ENCODE results near the gene CLPTM1.
"Not testable (repeated sequence)": the region's sequence is repeated elsewhere in the genome, so short reads cannot be mapped to it uniquely, and the experiment has no call there.

The CLPTM1 gene

DNA sequence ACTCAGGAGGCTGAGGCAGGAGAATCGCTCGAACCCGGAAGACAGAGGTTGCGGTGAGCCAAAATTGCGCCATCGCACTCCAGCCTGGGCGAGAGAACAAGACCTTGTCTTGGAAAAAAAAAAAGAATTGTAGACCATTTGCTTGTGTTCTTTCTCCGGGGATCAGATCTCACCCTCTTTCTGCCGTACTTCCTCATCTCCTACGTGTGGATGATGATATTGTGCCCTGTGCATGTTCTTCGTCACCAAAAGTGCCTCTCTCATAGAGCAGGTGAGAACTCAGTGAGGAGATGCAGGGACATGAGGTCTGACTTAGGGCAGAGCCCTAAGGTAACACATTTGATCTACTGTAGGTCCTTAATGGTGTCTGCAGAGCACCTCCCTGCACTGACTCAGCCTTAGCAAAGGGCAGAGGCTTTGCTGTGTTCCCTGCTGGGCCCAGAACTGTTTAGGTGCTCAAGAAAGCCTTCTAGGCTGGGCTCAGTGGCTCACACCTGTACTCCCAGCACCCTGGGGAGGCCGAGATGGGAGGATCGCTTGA is 8.1 kb upstream of the CLPTM1 start:
- DNase-seq: no peak

DNA sequence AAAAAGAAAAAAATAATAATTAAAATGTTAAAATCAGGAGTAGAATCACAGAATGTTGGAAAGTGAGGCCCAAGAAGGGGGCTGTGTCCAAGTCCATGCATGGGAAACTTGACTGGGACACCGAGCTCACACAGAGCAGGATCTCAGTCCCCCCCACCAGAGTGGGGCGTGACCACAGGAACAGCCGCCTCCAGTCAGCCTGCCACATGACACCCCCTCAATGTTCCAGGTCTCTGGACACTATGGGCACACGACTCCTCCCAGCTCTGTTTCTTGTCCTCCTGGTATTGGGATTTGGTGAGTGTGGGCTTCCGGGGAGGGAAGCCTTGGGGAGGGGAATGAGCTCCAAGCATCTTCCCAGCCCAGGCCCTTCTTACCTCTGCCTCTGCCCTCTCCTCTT is 6.9 kb upstream of the CLPTM1 start:
- DNase-seq: no peak

DNA sequence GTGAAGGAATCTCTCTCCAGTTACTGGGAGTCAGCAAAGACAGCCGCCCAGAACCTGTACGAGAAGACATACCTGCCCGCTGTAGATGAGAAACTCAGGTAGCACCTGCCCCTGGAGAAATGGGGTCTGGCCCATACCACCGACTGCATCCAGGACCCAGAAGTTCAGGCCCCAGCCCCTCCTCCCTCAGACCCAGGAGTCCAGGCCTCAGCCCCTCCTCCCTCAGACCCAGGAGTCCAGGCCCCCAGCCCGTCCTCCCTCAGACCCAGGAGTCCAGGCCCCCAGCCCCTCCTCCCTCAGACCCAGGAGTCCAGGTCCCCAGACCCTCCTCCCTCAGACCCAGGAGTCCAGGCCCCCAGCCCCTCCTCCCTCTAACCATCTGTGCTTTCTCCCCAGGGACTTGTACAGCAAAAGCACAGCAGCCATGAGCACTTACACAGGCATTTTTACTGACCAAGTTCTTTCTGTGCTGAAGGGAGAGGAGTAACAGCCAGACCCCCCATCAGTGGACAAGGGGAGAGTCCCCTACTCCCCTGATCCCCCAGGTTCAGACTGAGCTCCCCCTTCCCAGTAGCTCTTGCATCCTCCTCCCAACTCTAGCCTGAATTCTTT is 6.3 kb upstream of the CLPTM1 start:
- DNase-seq: no peak

DNA sequence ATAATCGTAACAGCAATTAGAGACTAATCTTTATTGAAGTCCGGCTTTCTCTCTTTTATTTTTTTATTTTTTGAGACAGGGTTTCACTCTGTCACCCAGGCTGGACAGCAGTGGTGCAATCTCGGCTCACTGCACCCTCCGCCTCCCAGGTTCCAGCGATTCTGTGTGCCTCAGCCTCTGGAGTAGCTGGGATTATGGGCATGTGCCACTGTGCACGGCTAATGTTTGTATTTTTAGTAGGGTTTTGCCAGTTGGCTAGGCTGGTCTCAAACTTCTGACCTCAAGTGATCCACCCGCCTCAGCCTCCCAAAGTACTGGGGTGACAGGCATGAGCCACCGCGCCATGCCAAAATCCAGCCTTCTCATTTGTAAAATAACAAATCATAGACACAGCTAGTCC is 5.6 kb upstream of the CLPTM1 start:
- DNase-seq: no peak

DNA sequence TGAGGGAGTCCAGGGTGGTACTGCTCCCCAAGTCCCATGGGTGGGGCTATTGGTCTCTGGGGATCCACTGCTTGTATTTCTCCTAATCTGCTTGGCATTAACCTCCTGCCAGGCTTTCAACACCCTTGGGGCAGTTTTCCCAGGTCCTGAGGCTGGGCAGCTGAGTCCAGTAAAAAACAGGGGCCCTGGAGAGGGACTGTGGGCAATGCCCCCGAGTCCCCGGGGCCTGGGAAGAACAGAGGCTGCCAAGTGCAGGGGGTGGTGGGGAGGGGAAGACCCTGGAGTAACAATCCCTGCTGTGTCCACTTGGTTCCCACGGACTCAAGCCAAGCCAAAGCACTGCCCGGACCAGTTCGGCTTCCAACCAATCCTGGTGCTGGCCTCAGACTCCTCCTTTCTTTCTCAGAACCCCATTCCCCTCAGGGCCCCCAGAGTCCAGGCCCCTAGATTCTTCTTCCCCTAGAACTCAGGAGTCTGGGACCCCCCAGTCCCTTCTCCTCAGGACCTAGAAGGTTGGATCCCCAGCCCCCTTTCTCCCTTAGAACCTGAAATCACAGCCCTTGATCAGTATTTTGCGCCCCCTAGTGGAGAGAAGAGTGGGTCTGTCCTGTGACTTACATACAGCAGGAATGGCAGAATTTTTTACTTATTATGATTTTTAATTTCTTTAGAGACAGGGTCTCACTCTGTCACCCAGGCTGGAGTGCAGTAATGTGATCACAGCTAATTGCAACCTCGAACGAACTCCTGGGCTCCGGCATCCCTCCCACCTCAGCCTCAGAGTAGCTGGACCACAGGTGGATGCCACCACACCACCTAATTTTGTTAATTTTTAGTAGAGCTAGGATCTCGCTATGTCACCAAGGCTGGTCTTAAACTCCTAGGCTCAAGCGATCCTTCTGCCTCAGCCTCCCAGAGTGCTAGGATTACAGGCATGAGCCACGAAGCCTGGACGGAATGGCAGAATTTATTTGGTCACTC is 3.7 kb upstream of the CLPTM1 start:
- peak; percentile 34 for DNase-seq

DNA sequence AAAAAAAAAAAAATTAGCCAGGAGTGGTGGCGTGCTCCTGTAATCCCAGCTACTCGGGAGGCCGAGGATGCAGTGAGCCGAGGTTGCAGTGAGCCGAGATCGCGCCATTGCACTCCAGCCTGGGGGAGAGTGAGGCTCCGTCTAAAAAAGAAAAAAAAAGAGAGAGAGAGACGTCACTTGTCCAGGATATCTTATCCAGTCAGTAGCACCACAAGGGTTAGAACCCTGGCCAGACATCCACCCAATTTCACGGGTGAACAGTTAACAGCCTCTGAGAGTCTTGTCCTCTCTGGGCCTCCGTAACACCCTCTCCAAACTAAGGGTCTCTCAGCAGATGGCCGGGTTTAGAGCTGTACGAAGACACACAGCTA is 917 bp upstream of the CLPTM1 start:
- no peak for DNase-seq

DNA sequence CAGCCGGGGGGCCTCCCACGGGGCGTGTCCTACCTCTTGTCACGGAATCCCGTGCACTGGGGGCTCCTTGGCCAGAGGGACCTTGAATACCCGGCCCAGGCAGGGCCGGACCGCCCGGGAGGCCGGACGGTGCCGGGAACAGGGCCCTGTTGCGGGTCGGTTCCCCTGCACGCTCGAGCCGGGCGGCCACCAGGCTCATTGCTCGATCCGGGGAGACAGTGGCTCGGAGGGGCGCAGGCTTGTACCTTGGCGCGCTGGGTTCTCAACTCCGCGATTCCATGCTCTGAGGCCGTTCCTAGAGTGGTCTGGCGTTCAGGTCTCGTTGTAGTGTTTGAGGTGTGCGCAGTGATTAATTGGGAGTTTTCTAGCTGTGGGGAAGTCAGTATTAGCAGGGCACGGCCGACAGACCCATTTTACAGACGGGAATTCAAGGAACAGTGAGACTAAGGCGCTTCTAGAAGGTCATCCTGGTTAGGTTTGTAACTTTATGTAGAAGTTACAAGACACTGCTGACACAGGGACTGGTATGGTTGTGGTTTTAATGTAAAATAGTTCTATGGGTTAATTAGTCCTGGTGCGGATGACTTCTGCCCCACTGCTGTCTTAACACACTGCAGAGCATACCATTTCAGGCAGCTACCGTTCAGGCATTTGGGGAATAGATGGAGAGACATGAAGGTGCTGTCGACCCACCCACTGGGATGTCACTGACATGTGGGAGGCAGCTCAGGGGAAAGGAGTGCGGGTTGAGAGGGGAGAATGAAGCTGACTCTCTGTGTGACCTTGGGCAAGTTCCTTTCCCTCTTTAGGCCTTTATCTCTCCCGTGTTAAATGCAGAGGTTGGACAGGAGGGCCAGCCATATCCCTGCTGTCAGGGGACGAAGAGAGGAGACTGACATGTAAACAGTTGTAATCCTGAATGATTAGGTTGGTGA is 592 bp downstream of the CLPTM1 start:
- no peak for DNase-seq

DNA sequence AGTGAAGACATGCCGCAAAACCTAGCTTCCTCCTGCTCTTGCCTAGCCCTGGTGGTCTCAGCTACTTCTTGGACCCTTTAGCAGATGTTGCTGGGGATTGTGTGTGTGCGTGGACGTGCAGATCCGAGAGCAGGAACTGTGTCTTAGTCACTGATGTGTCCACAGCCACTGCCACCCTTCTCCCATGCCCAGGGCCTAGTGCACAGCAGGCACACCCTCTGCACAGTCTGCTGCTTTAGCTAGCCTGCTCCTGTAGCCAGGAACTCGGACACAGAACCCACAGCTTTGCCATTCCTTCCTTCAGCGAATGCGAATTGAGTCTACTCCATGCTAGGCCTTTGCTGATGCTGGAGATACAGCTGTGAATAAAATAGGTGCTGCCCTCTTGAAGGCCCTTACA is 2.3 kb downstream of the CLPTM1 start:
- no peak for DNase-seq

DNA sequence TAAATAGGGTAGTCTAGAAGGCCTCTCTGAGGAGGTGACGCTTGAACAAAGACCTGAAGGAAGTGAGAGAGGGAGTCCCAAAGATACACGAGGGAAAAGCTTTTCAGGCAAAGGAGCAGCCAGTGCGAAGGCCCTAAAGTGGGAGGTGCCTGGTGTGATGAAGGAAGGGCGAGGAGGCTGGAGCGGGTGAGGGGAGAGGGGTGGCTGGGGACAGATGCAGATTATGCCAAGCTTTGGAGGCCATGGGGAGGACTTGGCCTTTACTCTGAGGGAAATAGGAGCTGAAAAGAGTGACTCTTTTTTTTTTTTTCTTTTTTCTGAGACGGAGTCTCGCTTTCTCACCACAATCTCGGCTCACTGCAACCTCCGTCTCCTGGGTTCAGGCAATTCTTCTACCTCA is 2.9 kb downstream of the CLPTM1 start:
- DNase-seq: no peak

DNA sequence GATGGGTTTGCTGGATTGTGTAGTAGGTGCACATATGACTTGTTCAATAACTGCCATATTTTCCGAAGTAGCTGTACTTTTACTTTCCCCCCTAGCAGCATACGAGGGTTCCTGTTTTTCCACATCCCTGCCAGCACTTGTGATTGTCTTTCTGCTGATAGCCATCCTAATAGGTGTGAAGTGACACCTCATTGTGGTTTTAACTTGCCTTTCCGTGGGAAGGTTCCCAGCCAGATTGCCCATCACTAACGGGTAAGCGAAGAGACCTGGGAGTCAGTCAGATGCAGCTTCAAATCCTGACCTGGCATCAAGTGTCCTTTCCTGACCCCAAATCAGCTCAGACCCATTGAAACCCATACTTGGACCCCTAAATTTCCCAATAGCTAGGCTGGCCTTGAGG is 4.5 kb downstream of the CLPTM1 start:
- DNase-seq: no peak

DNA sequence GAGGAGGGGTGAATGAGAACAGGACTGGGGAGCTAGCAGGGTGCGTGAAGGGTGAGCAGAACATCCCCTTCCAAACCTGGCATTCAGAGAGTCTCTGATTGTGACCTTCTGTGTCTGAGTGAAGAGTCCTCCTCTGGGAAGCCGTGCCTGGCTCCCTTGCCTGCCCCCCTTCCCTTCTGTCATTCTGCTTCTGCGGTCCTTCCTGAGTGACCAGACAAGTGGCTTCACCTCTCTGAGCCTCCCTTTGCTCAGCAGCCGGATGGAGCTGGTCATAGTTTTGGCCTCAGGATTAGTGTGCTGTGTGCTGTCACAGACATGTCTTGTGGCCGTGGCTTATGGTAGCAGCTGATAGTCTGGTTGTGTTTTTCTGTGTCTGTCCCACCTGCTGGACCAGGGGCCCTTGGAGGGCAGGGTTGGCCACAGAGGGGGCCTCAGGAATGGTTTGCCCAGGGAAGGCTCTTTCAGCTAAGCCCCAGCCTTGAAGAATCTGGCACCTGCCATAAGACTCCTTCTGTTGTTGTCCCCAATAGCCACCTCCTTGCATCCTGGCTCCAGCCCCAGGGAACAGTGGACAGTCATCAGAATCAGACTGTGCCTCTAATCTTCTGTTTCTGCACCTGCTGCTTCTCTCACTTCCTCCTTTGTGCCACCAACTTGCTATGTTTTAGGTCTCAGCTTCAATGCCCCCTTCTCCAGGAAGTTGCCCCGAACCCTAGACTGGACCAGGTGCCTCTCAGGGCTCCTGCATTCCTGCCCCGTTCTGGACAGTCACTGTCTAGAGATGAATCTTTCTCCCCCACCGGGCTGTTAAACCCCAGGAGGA is 5.9 kb downstream of the CLPTM1 start:
- DNase-seq: no peak

DNA sequence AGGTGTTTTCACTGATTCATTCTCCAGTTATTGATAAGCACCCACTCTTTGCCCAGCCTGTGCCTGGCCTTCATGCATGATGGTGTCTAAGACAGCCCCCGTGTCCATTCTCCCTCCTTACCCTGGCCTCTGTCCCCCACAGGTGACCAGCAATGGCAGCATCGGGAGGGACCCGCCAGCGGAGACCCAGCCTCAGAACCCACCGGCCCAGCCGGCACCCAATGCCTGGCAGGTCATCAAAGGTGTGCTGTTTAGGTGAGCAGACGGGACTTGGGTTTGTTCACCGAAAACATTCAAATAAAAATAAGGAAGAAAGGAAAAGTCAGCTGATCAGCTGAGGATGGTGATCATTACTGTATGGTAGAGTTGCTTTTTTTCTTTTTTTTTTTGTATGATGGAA is 6.6 kb downstream of the CLPTM1 start:
- DNase-seq: no peak

DNA sequence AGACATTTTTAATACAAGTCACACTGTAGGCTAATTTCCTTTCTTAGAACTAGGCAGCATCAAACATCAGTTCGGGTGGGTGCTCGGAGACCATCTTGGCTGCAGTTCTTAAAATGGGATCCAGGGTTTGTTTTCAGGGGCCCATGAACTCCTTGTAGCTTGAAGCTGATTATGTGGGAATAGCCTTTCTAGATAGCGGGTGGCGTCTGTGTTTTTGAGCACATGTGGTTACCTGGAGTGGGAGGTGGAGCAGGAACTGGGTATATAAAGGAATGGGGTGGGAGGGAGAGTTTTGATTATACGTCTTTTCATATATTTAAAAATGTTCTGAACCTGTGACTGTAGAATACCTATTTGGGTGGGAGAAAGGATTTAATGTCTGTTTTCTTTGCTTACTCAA is 12.9 kb downstream of the CLPTM1 start:
- no peak for DNase-seq

DNA sequence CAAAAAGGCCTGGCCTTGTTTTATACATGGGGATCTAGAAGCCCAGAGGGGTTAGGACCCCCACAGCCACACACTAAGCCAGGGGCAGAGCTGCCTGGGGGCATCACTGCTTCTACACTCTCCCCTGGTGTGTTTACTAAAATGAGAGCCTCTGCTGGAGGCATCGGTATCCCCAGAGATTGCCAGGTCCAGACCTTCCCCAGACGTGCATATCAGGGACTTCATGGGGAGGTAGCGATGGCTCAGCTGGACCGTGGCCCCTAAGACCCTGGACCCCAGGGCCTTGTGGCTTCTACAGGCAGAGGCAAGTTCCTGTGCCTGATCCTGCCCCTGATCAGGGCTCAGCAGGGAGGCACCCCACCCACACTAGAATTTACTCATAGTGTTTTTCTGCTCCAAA is 13.5 kb downstream of the CLPTM1 start:
- no peak for DNase-seq

DNA sequence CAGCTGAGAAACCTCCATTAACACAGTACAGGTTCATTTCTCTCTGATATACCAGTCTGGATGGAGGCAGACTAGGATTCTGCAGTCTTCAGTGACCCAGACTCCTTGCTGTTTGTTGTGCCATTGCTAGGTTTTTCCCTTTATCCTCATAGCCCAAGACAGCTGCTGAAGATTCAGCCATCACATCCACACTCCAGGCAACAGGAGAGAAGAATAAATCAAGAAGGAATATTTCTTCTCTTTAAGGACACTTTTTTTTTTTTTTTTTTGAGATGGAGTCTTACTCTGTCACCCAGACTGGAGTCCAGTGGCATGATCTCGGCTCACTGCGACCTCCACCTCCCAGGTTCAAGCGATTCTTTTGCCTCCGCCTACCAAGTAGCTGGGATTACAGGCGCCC is 14.3 kb downstream of the CLPTM1 start:
- no peak for DNase-seq

DNA sequence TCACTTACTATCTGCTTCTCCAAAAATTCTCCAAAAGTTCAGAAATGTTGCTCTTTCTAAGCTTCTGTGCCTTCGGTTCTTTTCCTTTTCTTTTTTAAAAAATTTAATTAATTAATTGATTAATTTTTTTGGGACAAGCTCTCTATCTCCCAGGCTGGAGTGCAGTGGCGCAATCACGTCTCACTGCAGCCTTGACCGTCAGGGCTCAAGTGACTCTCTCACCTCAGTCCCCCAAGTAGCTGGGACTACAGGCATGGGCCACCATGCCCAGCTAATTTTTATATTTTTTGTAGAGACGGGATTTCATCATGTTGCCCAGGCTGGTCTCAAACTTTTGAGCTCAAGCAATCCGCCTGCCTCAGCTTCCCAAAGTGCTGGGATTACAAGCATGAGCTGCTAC is 16.3 kb downstream of the CLPTM1 start:
- not testable (repeated sequence) for DNase-seq

DNA sequence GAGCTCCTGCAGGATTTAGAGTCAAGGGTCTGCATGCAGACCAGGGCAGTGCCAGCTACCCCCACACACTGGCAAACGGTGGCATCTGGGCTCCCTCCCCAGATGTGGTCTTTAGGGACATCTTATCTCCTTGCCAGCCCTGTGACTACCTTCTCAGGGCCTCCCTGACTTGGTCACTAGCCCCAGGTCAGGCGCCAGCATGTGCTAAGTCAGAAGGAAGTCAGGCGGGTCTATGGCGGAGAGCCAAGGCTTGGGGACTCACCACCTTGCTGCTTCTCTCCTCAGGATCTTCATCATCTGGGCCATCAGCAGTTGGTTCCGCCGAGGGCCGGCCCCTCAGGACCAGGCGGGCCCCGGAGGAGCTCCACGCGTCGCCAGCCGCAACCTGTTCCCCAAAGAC is 17.6 kb downstream of the CLPTM1 start:
- DNase-seq: no peak

DNA sequence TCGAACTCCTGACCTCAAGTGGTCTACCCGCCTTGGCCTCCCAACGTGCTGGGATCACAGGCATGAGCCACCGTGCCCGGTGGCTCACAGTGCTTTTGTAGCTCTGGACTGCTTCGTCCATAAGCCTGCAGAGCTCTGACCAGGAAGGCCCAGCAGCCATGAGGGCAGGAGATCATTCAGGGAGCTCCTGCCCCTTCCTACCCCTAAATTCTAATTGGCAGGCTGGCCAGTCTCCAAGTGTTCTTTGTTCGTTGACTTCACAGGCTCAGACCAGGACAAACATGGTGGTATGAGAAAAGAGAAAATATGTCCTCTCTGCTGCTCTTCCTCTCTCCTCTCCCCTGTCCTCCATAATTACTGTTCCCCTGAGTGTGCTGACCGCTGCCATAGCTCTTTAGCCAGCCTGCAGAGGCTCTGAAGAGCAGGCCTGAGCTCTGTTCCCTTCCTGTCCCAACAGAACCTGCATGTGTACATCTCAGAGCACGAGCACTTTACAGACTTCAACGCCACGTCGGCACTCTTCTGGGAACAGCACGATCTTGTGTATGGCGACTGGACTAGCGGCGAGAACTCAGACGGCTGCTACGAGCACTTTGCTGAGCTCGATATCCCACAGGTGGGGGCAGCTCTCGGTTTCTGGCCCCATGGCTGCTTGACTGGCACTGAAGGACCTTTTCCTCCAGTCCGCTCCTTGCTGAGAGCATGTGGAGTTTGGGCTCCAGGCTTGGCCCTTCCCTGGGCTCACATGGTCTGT is 19.0 kb downstream of the CLPTM1 start:
- DNase-seq: no peak

DNA sequence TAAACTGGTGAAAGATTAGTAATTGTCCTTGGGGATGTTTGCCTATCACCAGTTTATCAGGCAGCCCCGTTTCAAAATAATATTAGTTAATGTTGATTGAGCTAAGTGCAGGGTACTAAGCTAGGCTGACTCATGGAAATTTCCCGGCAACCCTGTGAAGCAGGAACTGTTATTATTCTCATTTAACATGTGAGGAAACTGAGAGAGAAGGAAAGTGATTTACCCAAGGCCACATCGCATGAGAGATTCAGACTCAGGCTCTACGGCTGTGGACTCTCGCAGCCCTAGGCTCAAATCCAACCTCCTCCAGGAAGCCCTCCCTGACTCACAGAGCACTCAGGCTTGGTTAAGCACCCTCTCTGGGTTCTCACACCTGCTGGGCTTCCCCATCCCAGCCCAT is 19.7 kb downstream of the CLPTM1 start:
- no peak for DNase-seq

DNA sequence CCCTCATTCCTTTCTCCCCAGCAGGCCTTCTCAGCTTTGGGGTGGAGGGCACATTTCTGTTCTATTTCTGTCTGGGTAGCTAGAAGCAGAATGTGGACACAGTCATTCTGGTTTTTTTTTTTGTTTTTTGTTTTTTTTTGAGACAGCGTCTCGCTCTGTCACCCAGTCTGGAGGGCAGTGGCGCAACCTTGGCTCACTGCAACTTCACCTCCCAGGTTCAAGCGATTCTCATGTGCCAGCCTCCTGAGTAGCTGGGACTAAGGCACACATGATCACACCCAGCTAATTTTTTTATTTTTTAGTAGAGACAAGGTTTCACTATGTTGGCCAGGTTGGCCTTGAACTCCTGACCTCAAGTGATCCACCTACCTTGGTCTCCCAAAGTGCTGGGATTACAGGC is 20.3 kb downstream of the CLPTM1 start:
- DNase-seq: no peak

DNA sequence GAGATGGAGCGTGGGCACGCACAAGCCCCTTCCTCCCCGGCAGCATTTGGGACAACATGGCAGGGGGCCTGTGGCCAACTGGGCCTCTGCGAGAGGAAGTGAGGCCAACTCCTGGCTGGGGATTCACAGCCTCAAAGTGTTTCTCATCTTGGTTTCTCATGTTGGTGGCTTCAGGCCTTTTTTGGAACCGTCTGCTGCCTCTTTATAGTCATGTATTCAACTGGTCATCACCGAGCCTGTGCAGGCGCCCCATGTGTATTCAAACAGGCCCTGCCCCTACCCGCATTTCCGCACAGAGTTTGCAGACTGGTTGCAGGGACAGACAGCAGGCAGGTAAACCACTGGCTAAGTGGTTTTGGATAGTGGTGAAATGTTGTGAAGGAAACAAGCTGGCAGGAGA is 28.8 kb downstream of the CLPTM1 start:
- no peak for DNase-seq

DNA sequence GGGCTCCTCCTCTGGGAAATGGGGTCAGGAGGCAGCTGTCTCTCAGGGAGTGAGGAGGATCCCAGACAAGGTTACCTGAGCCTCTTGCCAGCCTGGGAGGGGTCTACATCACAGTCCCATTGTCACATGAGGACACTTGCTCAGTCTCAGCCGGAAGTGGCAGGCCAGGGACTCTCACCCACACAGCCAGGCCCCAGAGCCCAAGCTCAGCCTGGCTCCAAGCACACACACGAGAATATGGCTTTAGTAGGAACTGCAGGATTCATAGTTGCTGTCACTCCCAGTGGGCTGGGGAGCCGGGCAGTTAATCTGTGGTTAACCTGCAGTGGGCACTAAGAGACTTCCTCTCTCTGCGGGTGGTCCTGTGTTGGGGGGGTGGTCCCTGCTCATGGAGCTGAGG is 30.3 kb downstream of the CLPTM1 start:
- DNase-seq: no peak

Measured in NCI-H510A (cell line).